ENCODE results near the gene CALM3. TPM values are rescaled to one million over a fixed set of nuclear protein-coding genes. Genes with fewer than 3 reads are reported as not detected.

The CALM3 gene
- total and polyA plus RNA-seq, 9 donors = 80.5 to 646 (median 225) TPM

GRCh38 chr19:46608178-46608577, 7.0 kb downstream of the CALM3 start:
- no peak overlapping the region for H3K4me3 ChIP-seq
- intact Hi-C loops (cut with DNase I) = loop anchor here in 1 of 4 donors (10.0 kb wide), 2 partner anchors 57 to 137 kb away; partner anchors contain the start of genes DACT3, FKRP and STRN4
- WGBS, 3 donors = 81 to 91% (median 88%) methylated on average over 9 of the region's 9 CpGs
- peaks cover 8% of the 10 kb centered on the region for H3K4me1 ChIP-seq (ENCODE audit: insufficient read depth)
- H3K27ac ChIP-seq = no peak overlapping the region
- peak in 1 of 5 donors; percentile 22 for DNase-seq
- TF ChIP-seq CTCF (IDR thresholded peaks at IDR 0.05) (no peak), EP300 (IDR thresholded peaks at IDR 0.05) (no peak), POLR2A (IDR thresholded peaks at IDR 0.05) (no peak)
- no peaks in the 10 kb centered on the region for H3K27me3 ChIP-seq
- no peaks in the 10 kb centered on the region for H3K36me3 ChIP-seq
- no peaks in the 10 kb centered on the region for H3K9me3 ChIP-seq

GRCh38 chr19:46608581-46609345, 7.6 kb downstream of the CALM3 start:
- H3K4me1 ChIP-seq (ENCODE audit: insufficient read depth) = peaks cover 4% of the 10 kb centered on the region
- 89 to 92% (median 89%) methylated on average over 27 of the region's 27 CpGs for WGBS, 3 donors
- H3K9me3 ChIP-seq = no peaks in the 10 kb centered on the region
- H3K27me3 ChIP-seq = no peaks in the 10 kb centered on the region
- TF ChIP-seq CTCF (IDR thresholded peaks at IDR 0.05) (no peak), POLR2A (IDR thresholded peaks at IDR 0.05) (no peak), EP300 (IDR thresholded peaks at IDR 0.05) (no peak)
- H3K4me3 ChIP-seq = no peak overlapping the region
- H3K27ac ChIP-seq = no peak overlapping the region
- intact Hi-C loops (cut with DNase I) = loop anchor here in 1 of 4 donors (10.0 kb wide), 2 partner anchors 56 to 136 kb away; partner anchors contain the start of genes DACT3, FKRP and STRN4
- H3K36me3 ChIP-seq = no peaks in the 10 kb centered on the region
- DNase-seq = peak in 2 of 5 donors; percentile 10 to 34

GRCh38 chr19:46609511-46610412, 8.6 kb downstream of the CALM3 start:
- H3K27me3 ChIP-seq = no peaks in the 10 kb centered on the region
- no peak for TF ChIP-seq CTCF (IDR thresholded peaks at IDR 0.05)
- H3K4me1 ChIP-seq (ENCODE audit: insufficient read depth) = no peaks in the 10 kb centered on the region
- no peaks in the 10 kb centered on the region for H3K36me3 ChIP-seq
- no peak overlapping the region for H3K4me3 ChIP-seq
- intact Hi-C loops (cut with DNase I) = loop anchor here in 2 of 4 donors (10.0 kb wide), 2 partner anchors 55 to 135 kb away; partner anchors contain the start of genes DACT3 (in 2 of the 2), FKRP (in 1 of the 2) and STRN4 (in 1 of the 2)
- no peaks in the 10 kb centered on the region for H3K9me3 ChIP-seq
- peak in 3 of 5 donors; percentile 20 to 39 (median 24) for DNase-seq
- 69 to 74% (median 73%) methylated on average over 30 of the region's 30 CpGs for WGBS, 3 donors
- no peak overlapping the region for H3K27ac ChIP-seq

GRCh38 chr19:46610413-46610775, 9.3 kb downstream of the CALM3 start:
- Histone ChIP-seq H3K4me1 (ENCODE audit: insufficient read depth) (no peaks in the 10 kb centered on the region), H3K36me3 (no peaks in the 10 kb centered on the region), H3K4me3 (no peak overlapping the region), H3K27ac (no peak overlapping the region), H3K9me3 (no peaks in the 10 kb centered on the region), H3K27me3 (no peaks in the 10 kb centered on the region)
- intact Hi-C loops (cut with DNase I) = loop anchor here in 1 of 4 donors (10.0 kb wide), 1 partner anchor 54 kb away; the partner anchor contains the start of gene DACT3
- no peak for TF ChIP-seq POLR2A (IDR thresholded peaks at IDR 0.05)
- no peak for TF ChIP-seq EP300 (IDR thresholded peaks at IDR 0.05)
- TF ChIP-seq CTCF (IDR thresholded peaks at IDR 0.05) = no peak
- 44 to 45% (median 44%) methylated on average over 5 of the region's 5 CpGs for WGBS, 3 donors
- peak in 3 of 5 donors; percentile 9 to 17 (median 13) for DNase-seq
